Stimulated activated CD8-positive, alpha-beta memory T cell treated with anti-CD3 and anti-CD28 coated beads, Interleukin-15, amount 100 ng/mL, for 48 hours (primary cell): ENCODE results near the gene LETM1.

Source experiments
- DNase-seq, 2 donors: peaks; one replicate each; pipeline ENCODE4 v3.0.0-alpha.2; 2020; ENCODE audit warnings: low read depth in 2 of 2

LETM1 gene

DNA sequence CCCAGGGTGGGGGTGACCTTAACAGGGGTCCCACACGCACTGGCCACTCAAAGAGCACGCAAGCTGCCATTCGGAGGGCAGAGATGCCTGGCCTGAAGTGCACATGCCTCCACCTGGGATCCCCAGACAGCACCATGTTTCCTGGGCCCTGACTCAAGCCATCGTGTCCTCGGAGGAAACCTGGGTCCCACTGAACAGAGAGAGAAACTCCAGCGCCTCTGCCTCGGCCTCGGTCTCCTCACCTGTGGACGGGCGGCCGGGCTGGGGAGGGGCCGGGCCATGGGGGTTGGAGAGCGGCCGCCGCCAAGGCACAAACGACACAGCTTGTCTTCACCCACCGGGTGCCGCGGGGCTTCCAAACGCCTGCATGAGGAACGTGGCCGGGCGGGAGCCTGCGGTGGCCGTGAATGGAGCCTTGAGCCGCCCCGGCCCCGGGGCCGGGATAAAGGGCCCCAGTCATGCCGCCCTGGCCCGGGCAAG lies 92.8 kb downstream of the LETM1 start:
- DNase-seq, result no peak

DNA sequence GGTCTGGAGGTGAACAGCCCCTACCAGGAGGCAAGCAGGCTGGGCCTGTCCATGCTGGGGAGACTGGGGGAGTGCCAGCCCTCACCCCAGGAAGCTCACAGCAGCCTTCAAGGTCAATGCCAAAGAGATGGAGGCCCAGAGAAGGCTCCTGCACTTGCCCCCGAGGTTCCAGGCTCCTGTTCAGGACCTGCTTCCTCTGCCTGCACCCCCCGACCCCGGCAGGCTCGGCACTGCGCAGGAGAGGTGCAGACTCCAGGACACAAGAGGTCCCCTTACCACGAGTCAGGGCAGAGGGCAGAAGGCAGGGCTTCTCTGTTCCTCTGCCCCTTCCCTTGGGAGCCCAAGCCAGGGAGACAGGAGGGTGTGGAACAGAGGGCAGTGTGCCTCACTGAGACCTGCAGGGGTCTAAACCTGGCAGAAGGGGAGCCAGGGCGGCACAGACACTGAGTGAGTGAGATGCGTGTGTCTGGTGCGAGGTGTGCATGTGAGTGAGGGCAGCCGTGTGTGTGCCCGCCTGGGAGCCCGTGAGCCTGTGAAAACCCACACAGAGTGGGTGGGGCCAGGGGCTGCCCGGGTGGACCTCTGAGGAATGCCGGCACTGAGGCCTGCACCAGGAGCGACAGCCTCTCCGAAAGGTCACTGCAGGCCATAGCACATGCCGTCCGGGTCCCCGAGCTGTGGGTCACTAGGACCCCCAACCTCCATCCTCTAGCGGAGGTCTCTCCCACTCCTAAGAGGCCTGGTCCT lies 93.5 kb downstream of the LETM1 start:
- no peak for DNase-seq
